Neutrophil (primary cell): ENCODE measurements around the gene PLEKHO2.
"Not testable (repeated sequence)": the region's sequence is repeated elsewhere in the genome, so short reads cannot be mapped to it uniquely, and the experiment has no call there.

Experiments
- H3K27ac ChIP-seq: fragments of 200-600 bp; sonication (generic); 2 replicates; pipeline ENCODE4 v1.5.1; 2016; ENCODE audit warnings: mild to moderate bottlenecking, moderate library complexity
- H3K27me3 ChIP-seq: fragments of 200-600 bp; sonication (generic); 2 replicates; pipeline ENCODE4 v1.6.0; 2016; ENCODE audit warnings: mild to moderate bottlenecking
- H3K36me3 ChIP-seq: fragments of 200-600 bp; sonication (generic); 2 replicates; pipeline ENCODE4 v1.5.1; 2017
- H3K4me1 ChIP-seq, 2 experiments: fragments of 200-600 bp in 1 of 2; sonication (generic) in 1 of 2; 1 replicate in 1 of 2; 2 replicates in 1 of 2; pipeline versions ENCODE4 v1.5.1 to v1.6.1; 2013 to 2016; ENCODE audit warnings: low read depth in 1 of 2, low read length in 1 of 2, mild to moderate bottlenecking in 1 of 2, moderate library complexity in 1 of 2; ENCODE audit not compliant: control insufficient read depth in 1 of 2, insufficient read depth in 1 of 2
- H3K4me3 ChIP-seq, 2 experiments: fragments of 200-600 bp in 1 of 2; sonication (generic) in 1 of 2; 1 replicate in 1 of 2; 2 replicates in 1 of 2; pipeline ENCODE4 v1.5.1; 2013 to 2016; ENCODE audit warnings: low read depth in 1 of 2, low read length in 1 of 2, mild to moderate bottlenecking in 1 of 2, moderate library complexity in 1 of 2
- H3K9me3 ChIP-seq: fragments of 200-600 bp; sonication (generic); 2 replicates; pipeline ENCODE4 v1.5.1; 2016
- TF ChIP-seq, protein P1 (sequence below): fragments of 200-600 bp; sonication (generic); IDR thresholded peaks from 2 replicates; pipeline ENCODE4 v1.5.1; 2016; ENCODE audit warnings: antibody characterized with exemption

PLEKHO2 gene, protein sequence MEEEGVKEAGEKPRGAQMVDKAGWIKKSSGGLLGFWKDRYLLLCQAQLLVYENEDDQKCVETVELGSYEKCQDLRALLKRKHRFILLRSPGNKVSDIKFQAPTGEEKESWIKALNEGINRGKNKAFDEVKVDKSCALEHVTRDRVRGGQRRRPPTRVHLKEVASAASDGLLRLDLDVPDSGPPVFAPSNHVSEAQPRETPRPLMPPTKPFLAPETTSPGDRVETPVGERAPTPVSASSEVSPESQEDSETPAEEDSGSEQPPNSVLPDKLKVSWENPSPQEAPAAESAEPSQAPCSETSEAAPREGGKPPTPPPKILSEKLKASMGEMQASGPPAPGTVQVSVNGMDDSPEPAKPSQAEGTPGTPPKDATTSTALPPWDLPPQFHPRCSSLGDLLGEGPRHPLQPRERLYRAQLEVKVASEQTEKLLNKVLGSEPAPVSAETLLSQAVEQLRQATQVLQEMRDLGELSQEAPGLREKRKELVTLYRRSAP

DNA sequence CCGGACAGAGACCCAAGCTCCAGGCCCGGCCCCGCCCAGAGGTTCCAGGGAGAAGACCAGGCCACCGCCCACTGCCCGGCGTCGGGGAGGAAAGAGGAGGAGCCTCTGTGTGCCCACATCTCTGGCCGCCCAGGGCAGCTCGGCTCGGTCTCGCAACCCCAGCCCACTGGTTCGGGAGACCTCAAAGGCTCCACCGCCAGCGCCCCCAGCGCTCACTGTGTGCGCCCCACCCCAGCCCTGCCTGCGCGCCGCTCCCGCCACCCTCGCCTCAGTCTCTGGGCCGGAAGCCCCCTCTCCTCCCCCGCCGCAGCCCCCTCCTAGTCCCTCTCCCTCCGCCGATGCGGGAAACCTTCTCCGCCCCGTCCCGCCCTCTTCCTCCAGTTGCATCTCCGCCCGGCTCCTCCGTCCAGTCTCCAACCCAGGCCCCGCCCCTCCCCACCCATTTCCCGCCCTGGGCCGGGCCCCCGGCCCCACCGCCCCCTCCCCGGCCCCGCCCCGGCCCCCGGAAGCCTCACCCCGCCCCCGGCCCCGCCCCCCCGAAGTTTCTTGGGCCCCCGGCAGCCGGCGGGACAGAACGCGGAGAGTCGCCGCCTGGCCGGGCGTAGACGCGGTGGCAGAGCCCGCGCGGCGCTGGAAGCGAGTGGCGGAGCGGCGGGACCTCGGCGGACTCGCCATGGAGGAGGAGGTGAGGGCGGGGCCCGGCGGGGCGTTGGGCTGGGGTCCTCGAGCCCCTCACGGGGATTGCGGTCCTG, at the start of gene PLEKHO2:
Gene PLEKHO2 (plus strand): TSS at position 572 of the 752 bp plus-strand sequence. CDS start 102 bp downstream, at position 674.
- no peaks in the 10 kb centered on the region for H3K27me3 ChIP-seq
- H3K4me3 ChIP-seq = peak within 1 kb of the TSS; percentile 93 to 100
- H3K9me3 ChIP-seq = no peaks in the 10 kb centered on the region
- peak within 1 kb of the TSS; percentile 98 for H3K27ac ChIP-seq
- TF ChIP-seq, protein P1, sequence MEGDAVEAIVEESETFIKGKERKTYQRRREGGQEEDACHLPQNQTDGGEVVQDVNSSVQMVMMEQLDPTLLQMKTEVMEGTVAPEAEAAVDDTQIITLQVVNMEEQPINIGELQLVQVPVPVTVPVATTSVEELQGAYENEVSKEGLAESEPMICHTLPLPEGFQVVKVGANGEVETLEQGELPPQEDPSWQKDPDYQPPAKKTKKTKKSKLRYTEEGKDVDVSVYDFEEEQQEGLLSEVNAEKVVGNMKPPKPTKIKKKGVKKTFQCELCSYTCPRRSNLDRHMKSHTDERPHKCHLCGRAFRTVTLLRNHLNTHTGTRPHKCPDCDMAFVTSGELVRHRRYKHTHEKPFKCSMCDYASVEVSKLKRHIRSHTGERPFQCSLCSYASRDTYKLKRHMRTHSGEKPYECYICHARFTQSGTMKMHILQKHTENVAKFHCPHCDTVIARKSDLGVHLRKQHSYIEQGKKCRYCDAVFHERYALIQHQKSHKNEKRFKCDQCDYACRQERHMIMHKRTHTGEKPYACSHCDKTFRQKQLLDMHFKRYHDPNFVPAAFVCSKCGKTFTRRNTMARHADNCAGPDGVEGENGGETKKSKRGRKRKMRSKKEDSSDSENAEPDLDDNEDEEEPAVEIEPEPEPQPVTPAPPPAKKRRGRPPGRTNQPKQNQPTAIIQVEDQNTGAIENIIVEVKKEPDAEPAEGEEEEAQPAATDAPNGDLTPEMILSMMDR = peak; percentile 54
- peaks cover 68 to 77% of the 10 kb centered on the region in 2 experiments for H3K4me1 ChIP-seq
- H3K36me3 ChIP-seq = peaks cover 6% of the 10 kb centered on the region

DNA sequence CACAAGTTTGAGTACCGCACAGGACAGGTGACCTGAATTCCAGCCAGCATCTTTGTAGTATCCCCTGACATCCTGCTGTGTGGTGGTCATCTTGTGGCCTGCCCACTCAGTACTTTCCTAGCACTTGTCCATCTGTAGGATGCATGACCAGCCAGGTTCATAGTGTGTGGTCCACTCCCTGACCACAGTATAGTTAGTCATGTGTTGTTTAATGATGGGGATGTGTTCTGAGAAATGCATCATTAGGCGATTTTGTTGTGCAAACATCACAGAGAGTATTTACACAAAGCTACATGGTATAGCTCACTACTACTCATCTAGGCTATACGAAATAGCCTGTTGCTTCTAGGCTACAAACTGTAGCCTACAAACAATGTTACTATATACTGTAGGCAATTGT, 49.4 kb upstream of the PLEKHO2 start:
- TF ChIP-seq, protein P1 = no peak
- Histone ChIP-seq H3K27ac (no peak overlapping the region), H3K4me1 (peaks cover 0 to 3% of the 10 kb centered on the region in 2 experiments), H3K36me3 (no peaks in the 10 kb centered on the region), H3K9me3 (no peaks in the 10 kb centered on the region), H3K4me3 (no peak overlapping the region), H3K27me3 (no peaks in the 10 kb centered on the region)

DNA sequence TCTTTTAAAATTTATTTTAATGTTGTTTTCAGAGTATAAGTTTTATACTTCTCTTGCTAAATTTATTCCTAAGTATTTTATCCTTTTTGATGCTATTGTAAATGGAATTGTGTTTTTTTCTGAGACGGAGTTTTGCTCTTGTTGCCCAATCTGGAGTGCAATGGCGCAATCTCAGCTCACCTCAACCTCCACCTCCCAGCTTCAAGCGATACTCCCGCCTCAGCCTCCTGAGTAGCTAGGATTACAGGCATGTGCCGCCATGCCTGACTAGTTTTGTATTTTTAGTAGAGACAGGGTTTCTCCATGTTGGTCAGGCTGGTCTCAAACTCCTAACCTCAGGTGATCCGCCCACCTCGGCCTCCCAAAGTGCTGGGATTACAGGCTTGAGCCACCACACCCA, 46.4 kb upstream of the PLEKHO2 start:
- H3K4me1 ChIP-seq, H3K36me3 ChIP-seq, H3K27ac ChIP-seq, H3K9me3 ChIP-seq, H3K27me3 ChIP-seq, H3K4me3 ChIP-seq: not testable (repeated sequence)

DNA sequence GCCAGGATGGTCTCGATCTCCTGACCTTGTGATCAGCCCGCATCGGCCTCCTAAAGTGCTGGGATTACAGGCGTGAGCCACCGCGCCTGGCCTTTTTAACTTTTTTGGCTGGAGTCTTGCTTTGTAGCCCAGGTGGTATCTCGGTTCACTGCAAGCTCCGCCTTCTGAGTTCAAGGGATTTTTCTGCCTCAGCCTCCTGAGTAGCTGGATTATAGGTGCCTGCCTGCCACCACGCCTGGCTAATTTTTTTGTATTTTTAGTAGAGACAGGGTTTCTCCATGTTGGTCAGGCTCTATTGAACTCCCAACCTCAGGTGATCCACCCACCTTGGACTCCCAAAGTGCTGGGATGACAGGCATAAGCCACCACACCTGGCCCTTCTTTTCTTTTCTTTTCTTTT, 45.8 kb upstream of the PLEKHO2 start:
- H3K4me1 ChIP-seq, H3K27me3 ChIP-seq, H3K36me3 ChIP-seq, H3K4me3 ChIP-seq, H3K9me3 ChIP-seq, H3K27ac ChIP-seq: not testable (repeated sequence)

DNA sequence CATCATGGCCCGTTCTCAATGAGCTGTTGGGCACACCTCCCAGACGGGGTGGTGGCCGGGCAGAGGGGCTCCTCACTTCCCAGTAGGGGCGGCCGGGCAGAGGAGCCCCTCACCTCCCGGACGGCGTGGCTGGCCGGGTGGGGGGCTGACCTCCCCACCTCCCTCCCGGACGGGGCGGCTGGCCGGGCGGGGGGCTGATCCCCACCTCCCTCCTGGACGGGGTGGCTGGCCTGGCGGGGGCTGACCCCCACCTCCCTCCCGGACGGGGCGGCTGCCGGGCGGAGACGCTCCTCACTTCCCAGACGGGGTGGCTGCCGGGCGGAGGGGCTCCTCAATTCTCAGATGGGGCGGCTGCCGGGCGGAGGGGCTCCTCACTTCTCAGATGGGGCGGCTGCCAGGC, 42.8 kb upstream of the PLEKHO2 start:
- not testable (repeated sequence) for H3K27ac ChIP-seq, H3K4me1 ChIP-seq, H3K36me3 ChIP-seq, H3K4me3 ChIP-seq, H3K9me3 ChIP-seq, H3K27me3 ChIP-seq

DNA sequence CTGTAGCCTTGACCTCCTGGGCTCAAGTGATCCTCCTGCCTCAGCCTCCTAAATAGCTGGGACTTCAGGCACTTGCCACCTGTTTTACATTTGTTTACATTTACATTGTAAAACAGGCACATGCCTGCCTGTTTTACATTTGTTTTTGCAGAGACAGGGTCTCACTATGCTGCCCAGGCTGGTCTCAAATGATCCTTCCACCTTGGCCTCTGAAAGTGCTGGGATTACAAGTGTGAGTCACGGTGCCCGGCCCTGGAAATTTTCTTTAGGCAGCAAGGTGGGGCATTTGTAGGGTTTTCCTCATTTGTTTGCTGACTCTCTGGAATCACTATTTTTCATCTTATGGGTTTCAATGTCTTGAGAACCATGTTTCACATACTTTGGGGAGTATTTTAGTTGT, 41.2 kb upstream of the PLEKHO2 start:
- Histone ChIP-seq H3K36me3 (no peaks in the 10 kb centered on the region), H3K9me3 (no peaks in the 10 kb centered on the region), H3K4me1 (no peaks in the 10 kb centered on the region), H3K4me3 (no peak overlapping the region), H3K27me3 (no peaks in the 10 kb centered on the region), H3K27ac (no peak overlapping the region)
- TF ChIP-seq, protein P1 = no peak

DNA sequence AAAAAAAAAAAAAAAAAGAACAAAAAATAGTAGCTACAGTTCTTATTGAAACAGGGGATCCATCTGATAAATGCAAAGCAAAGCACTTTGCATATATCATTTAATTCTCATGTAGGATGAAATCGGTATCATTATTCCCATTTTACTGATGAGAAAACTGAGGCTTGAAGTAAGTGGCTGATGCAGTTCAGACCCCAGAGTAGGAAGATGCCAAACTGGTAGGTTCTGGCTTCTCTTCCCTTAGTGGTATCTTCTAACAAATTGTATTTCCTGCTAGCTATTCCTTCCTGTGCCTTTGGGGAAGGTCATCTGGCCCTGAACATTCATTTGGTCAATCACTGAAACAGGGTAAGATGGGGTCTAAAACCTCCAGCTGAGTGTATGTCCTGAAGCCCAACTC, 38.2 kb upstream of the PLEKHO2 start:
- no peak overlapping the region for H3K27ac ChIP-seq
- H3K4me3 ChIP-seq = no peak overlapping the region
- H3K9me3 ChIP-seq = no peaks in the 10 kb centered on the region
- no peaks in the 10 kb centered on the region for H3K4me1 ChIP-seq
- TF ChIP-seq, protein P1 = no peak
- peaks cover 3% of the 10 kb centered on the region for H3K27me3 ChIP-seq
- no peaks in the 10 kb centered on the region for H3K36me3 ChIP-seq
